Activated CD8-positive, alpha-beta memory T cell treated with anti-CD3 and anti-CD28 coated beads, Interleukin-2, amount 50 U/mL, for 48 hours (primary cell): ENCODE data around the gene TMEM179.

Experiments
- DNase-seq: peaks from one replicate; pipeline ENCODE4 v3.0.0-alpha.2; 2020

Gene TMEM179

GRCh38 chr14:104554088-104554607 is 50.4 kb downstream of the TMEM179 start:
- DNase-seq, result no peak

GRCh38 chr14:104553166-104554087 is 51.1 kb downstream of the TMEM179 start:
- DNase-seq, result no peak

GRCh38 chr14:104552738-104553125 is 51.8 kb downstream of the TMEM179 start:
- no peak for DNase-seq

- no peak for DNase-seq
These were observed 52.5 kb downstream of the TMEM179 start for GRCh38 chr14:104551851-104552737.

GRCh38 chr14:104550861-104551728 is 53.5 kb downstream of the TMEM179 start:
- no peak for DNase-seq

- DNase-seq, result no peak
These were observed 54.2 kb downstream of the TMEM179 start for GRCh38 chr14:104550340-104550860.

GRCh38 chr14:104549536-104550339 is 54.8 kb downstream of the TMEM179 start:
- DNase-seq, result no peak

- no peak for DNase-seq
These were observed 55.6 kb downstream of the TMEM179 start for GRCh38 chr14:104548802-104549535.

GRCh38 chr14:104547998-104548700 is 56.4 kb downstream of the TMEM179 start:
- DNase-seq, result no peak

GRCh38 chr14:104547310-104547997 is 57.1 kb downstream of the TMEM179 start:
- DNase-seq, result no peak

- DNase-seq, result no peak
These were observed 57.8 kb downstream of the TMEM179 start for GRCh38 chr14:104546591-104547309.

- DNase-seq, result no peak
These were observed 58.5 kb downstream of the TMEM179 start for GRCh38 chr14:104545942-104546501.

GRCh38 chr14:104545151-104545941 is 59.2 kb downstream of the TMEM179 start:
- DNase-seq, result no peak

- no peak for DNase-seq
These were observed 60.1 kb downstream of the TMEM179 start for GRCh38 chr14:104544362-104544961.

GRCh38 chr14:104542871-104543830 is 61.4 kb downstream of the TMEM179 start:
- no peak for DNase-seq
